Activated CD8-positive, alpha-beta memory T cell treated with anti-CD3 and anti-CD28 coated beads, Interleukin-2, amount 10 ng/mL, durations not matched to agents 7 days and 5 days (primary cell): ENCODE results near the gene ACTN4. TPM values are rescaled to one million over a fixed set of nuclear protein-coding genes. Genes with fewer than 3 reads are reported as not detected.
"Not testable (repeated sequence)": the region's sequence is repeated elsewhere in the genome, so short reads cannot be mapped to it uniquely, and the experiment has no call there.

Source experiments
- ATAC-seq: fragments of 150-1000 bp; cut with Tn5 transposase; one replicate; pipeline ENCODE4 v1.10.0; 2021; ENCODE audit warnings: moderate library complexity
- CTCF ChIA-PET: fragments of 350-600 bp; sonication (Branson Sonifier 250); formaldehyde crosslinking; loops from one replicate; lab custom pipeline; 2021; ENCODE audit warnings: antibody characterized with exemption; lab: Charles Lee
- DNase-seq: peaks from one replicate; pipeline ENCODE4 v3.0.0-alpha.2; 2020
- H3K27ac Mint-ChIP-seq: one replicate; pipeline ENCODE4 v1.8.0; 2021; ENCODE audit warnings: mild to moderate bottlenecking, mixed read lengths
- H3K27me3 Mint-ChIP-seq: one replicate; pipeline ENCODE4 v1.8.0; 2021; ENCODE audit warnings: mixed read lengths
- H3K36me3 Mint-ChIP-seq: one replicate; pipeline ENCODE4 v1.8.0; 2021; ENCODE audit warnings: mild to moderate bottlenecking, mixed read lengths
- H3K4me1 Mint-ChIP-seq: one replicate; pipeline ENCODE4 v1.8.0; 2021; ENCODE audit warnings: mixed read lengths
- H3K4me3 Mint-ChIP-seq: one replicate; pipeline ENCODE4 v1.8.0; 2021; ENCODE audit warnings: mild to moderate bottlenecking, moderate library complexity, mixed read lengths
- H3K9me3 Mint-ChIP-seq: one replicate; pipeline ENCODE4 v1.8.0; 2022; ENCODE audit warnings: low read depth, mixed read lengths
- total RNA-seq, 2 experiments: library from RNA; stranded (reverse); gene quantifications; one replicate each; pipeline ENCODE4 v1.2.3, GENCODE V29; 2021

ACTN4 gene
- total RNA-seq, 2 experiments from 2014 or later = 413 to 433 TPM

- Mint-ChIP-seq H3K4me1 (peaks cover 15% of the 10 kb centered on the region), H3K27ac (no peak overlapping the region), H3K9me3 (no peaks in the 10 kb centered on the region), H3K36me3 (no peaks in the 10 kb centered on the region), H3K4me3 (no peak overlapping the region), H3K27me3 (peaks cover under 1% of the 10 kb centered on the region)
- CTCF ChIA-PET = interaction anchor here (1.0 kb wide), 1 partner anchor 145 kb away, joined by 3 read pairs; no protein-coding TSS in a partner anchor
- DNase-seq (no peak), ATAC-seq (no peak)
Measured at GRCh38 chr19:38742906-38743305, 95.5 kb downstream of the ACTN4 start.

DNA sequence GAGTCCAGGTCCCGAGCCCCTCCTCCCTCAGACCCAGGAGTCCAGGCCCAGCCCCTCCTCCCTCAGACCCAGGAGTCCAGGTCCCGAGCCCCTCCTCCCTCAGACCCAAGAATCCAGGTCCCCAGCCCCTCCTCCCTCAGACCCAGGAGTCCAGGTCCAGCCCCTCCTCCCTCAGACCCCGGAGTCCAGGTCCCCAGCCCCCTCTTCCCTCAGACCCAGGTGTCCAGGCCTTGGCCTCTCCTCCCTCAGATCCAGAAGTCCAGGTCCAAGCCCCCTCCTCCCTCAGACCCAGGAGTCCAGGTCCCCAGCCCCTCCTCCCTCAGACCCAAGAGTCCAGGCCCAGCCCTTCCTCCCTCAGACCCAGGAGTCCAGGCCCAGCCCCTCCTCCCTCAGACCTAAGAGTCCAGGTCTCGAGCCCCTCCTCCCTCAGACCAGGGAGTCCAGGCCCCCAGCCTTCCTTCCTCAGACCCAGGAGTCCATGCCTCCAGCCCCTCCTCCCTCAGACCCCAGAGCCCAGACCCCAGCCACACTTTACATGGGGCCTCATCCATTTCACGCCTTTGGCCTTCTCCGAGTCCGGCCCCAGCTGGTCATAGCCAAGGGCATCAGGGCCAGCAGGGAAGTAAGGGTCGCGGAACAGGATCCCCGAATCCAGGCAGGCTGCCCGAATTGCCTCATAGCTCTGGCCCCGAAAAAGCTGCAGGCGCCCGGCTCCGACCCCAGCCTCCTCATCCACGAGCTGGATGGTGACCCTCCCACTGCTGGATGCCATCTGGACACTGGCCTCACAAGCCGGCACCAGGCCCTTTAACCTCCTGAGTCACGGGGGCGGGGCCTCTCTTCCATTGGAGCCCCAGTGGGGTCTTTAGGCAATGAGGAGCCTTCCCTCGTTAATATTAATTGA, 96.2 kb downstream of the ACTN4 start:
- no peak for ATAC-seq
- peaks cover 12% of the 10 kb centered on the region for H3K4me1 Mint-ChIP-seq
- CTCF ChIA-PET = no interaction called here
- H3K9me3 Mint-ChIP-seq = no peaks in the 10 kb centered on the region
- peaks cover 2% of the 10 kb centered on the region for H3K27me3 Mint-ChIP-seq
- H3K36me3 Mint-ChIP-seq = no peaks in the 10 kb centered on the region
- no peak overlapping the region for H3K4me3 Mint-ChIP-seq
- no peak overlapping the region for H3K27ac Mint-ChIP-seq
- DNase-seq = no peak

- H3K27ac Mint-ChIP-seq = no peak within 1 kb of the TSS
- CTCF ChIA-PET = no interaction called here
- H3K4me1 Mint-ChIP-seq = peaks cover 7% of the 10 kb centered on the region
- no peak for ATAC-seq
- no peaks in the 10 kb centered on the region for H3K36me3 Mint-ChIP-seq
- no peaks in the 10 kb centered on the region for H3K9me3 Mint-ChIP-seq
- H3K27me3 Mint-ChIP-seq = peaks cover 2% of the 10 kb centered on the region
- no peak for DNase-seq
- H3K4me3 Mint-ChIP-seq = no peak within 1 kb of the TSS
Measured at GRCh38 chr19:38744298-38744681, 96.8 kb downstream of the ACTN4 start, which contains the start of gene CAPN12. TSS of gene CAPN12 (minus strand) at chr19:38744474. CDS start at chr19:38744165, 309 bp downstream.

DNA sequence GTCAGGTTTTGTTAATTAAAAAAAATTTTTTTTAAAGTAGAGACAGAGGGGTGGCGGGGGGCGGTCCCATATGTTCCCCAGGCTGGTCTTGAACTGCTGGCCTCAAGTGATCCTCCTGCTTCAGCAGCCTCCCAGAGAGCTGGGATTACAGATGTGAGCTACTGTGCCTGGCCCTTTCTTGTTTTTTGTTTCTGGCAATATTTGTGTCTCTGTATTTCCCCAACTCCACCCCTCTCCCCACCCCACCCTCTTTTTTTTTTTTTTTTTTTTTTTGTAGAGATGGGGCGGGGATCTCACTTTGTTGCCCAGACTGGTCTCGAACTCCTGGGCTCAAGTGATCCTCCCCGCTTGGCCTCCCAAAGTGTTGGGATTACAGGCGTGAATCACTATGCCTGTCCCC, 97.4 kb downstream of the ACTN4 start:
- no peak overlapping the region for H3K4me3 Mint-ChIP-seq
- H3K9me3 Mint-ChIP-seq = no peaks in the 10 kb centered on the region
- H3K36me3 Mint-ChIP-seq = no peaks in the 10 kb centered on the region
- DNase-seq (no peak), ATAC-seq (no peak)
- CTCF ChIA-PET = no interaction called here
- peaks cover 1% of the 10 kb centered on the region for H3K4me1 Mint-ChIP-seq
- peaks cover 2% of the 10 kb centered on the region for H3K27me3 Mint-ChIP-seq
- no peak overlapping the region for H3K27ac Mint-ChIP-seq

DNA sequence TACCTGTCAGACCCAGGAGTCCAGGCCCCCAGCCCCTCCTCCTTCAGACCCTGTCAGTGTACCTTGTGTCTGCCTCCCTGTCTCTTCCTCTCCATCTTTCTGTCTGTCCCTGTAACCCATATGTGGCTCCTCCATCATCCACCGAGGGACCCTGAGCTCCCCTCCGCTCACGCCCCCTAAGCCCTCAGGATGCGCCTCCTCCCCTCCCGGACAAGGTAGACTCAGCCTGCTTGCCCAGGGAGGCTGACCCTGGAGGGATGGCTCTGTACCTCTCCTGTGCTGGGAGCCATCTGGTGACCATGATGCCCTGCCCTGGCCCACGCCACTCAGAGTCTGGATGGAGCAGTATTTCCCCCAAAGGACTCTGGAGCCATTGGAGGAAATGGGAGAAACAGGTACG, 97.9 kb downstream of the ACTN4 start:
- DNase-seq (no peak), ATAC-seq (no peak)
- Mint-ChIP-seq H3K36me3 (no peaks in the 10 kb centered on the region), H3K27me3 (peaks cover 6% of the 10 kb centered on the region), H3K4me3 (no peak overlapping the region), H3K27ac (no peak overlapping the region), H3K4me1 (no peaks in the 10 kb centered on the region), H3K9me3 (no peaks in the 10 kb centered on the region)
- CTCF ChIA-PET = no interaction called here

DNA sequence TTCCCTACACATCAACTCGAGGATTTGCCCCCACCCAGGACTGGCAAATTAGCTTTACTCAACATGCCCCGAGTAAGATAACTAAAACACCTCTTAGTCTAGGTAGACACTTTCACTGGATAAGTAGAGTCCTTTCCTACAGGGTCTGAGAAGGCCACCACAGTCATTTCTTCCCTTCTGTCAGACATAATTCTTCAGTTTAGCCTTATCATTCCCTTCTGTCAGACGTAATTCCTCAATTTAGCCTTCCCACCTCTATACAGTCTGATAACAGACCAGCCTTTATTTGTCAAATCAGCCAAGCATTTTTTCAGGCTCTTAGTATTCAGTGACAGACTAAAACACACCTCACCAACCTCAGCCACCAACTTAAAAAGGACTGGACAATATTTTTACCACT, 106.3 kb downstream of the ACTN4 start:
- CTCF ChIA-PET, ATAC-seq: not testable (repeated sequence)

DNA sequence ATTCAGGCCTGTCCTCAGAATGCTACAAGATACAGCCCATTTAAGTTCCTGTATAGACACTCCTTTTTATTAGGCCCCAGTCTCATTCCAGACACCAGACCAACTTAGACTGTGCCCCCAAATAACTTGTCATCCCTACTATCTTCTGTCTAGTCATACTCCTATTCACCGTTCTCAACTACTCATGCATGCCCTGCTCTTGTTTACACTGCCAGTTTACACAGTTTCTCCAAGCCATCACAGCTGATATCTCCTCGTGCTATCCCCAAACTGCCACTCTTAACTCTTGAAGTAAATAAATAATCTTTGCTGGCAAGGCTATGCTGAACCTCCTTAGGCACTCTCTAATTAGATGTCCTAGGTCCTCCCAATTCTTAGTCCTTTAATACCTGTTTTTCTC, 106.7 kb downstream of the ACTN4 start:
- H3K4me1 Mint-ChIP-seq, H3K36me3 Mint-ChIP-seq, CTCF ChIA-PET, ATAC-seq, DNase-seq, H3K27ac Mint-ChIP-seq, H3K4me3 Mint-ChIP-seq, H3K9me3 Mint-ChIP-seq: not testable (repeated sequence)
- peaks cover 18% of the 10 kb centered on the region for H3K27me3 Mint-ChIP-seq

More for the DNA sequence above, 106.3 kb downstream of the ACTN4 start:
- not testable (repeated sequence) for H3K36me3 Mint-ChIP-seq, H3K9me3 Mint-ChIP-seq, H3K4me3 Mint-ChIP-seq, H3K4me1 Mint-ChIP-seq, DNase-seq, H3K27ac Mint-ChIP-seq
- peaks cover 18% of the 10 kb centered on the region for H3K27me3 Mint-ChIP-seq

- no peak overlapping the region for H3K27ac Mint-ChIP-seq
- CTCF ChIA-PET = no interaction called here
- ATAC-seq = no peak
- DNase-seq = no peak
- no peaks in the 10 kb centered on the region for H3K36me3 Mint-ChIP-seq
- H3K4me3 Mint-ChIP-seq = no peak overlapping the region
- H3K4me1 Mint-ChIP-seq = no peaks in the 10 kb centered on the region
- peaks cover 3% of the 10 kb centered on the region for H3K27me3 Mint-ChIP-seq
- no peaks in the 10 kb centered on the region for H3K9me3 Mint-ChIP-seq
Measured at GRCh38 chr19:38759590-38760003, 112.1 kb downstream of the ACTN4 start.

GRCh38 chr19:38760805-38761517, 113.5 kb downstream of the ACTN4 start:
- H3K4me3 Mint-ChIP-seq, DNase-seq, H3K27ac Mint-ChIP-seq, ATAC-seq, H3K4me1 Mint-ChIP-seq, H3K9me3 Mint-ChIP-seq, H3K27me3 Mint-ChIP-seq, H3K36me3 Mint-ChIP-seq: not testable (repeated sequence)
- CTCF ChIA-PET = interaction anchor here (0.7 to 1.4 kb wide), 5 partner anchors 9 to 269 kb away, joined by 3 to 4 read pairs (median 3); partner anchors contain the start of genes MRPS12 and SARS2

GRCh38 chr19:38761884-38762389, 114.5 kb downstream of the ACTN4 start:
- CTCF ChIA-PET = interaction anchor here (0.7 to 1.4 kb wide), 3 partner anchors 74 to 268 kb away, joined by 3 read pairs; no protein-coding TSS in a partner anchor
- H3K9me3 Mint-ChIP-seq = not testable (repeated sequence)

DNA sequence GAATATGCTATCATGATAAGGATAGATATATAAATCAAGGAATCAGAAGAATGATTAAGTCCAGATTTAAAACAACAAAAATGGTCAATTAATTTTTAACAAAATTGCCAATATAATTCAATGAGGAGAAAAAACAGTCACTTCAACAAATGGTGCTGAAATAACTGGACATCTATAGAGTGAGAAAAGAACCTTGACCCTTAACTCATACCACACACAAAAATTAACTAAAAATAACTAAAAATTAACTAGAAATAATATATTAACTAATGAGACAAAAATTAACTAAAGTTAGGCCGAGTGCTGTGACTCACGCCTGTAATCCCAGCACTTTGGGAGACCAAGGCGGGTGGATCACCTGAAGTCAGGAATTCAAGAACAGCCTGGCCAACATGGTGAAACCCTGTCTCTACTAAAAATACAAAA, 116.4 kb downstream of the ACTN4 start:
- no peaks in the 10 kb centered on the region for H3K36me3 Mint-ChIP-seq
- H3K4me3 Mint-ChIP-seq = no peak overlapping the region
- H3K4me1 Mint-ChIP-seq = peaks cover 2% of the 10 kb centered on the region
- H3K27ac Mint-ChIP-seq = no peak overlapping the region
- ATAC-seq (no peak), DNase-seq (no peak)
- CTCF ChIA-PET = interaction anchor here (0.5 kb wide), 1 partner anchor 356 kb away, joined by 3 read pairs; no protein-coding TSS in a partner anchor
- H3K9me3 Mint-ChIP-seq = no peaks in the 10 kb centered on the region
- no peaks in the 10 kb centered on the region for H3K27me3 Mint-ChIP-seq

More at GRCh38 chr19:38761884-38762389, 114.5 kb downstream of the ACTN4 start:
- not testable (repeated sequence) for H3K4me3 Mint-ChIP-seq, H3K27ac Mint-ChIP-seq, H3K4me1 Mint-ChIP-seq, H3K36me3 Mint-ChIP-seq, ATAC-seq, H3K27me3 Mint-ChIP-seq, DNase-seq

DNA sequence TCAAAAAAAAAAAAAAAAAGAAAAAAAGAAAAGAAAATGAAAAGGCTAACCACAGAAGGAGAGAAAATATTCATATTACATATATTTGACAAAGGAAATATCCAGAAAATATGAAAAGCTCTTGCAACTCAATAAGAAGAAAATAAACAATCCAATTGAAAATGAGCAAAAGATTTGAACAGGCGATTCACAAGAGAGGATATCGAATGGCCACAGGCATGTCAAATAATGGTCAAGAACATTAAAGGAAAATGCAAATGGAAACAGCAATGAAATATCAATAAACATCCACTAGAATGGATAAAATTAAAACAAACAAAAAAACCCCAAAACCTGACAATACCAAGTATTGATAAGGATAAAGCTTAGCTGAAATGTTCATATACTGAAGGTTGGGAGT, 117.8 kb downstream of the ACTN4 start:
- CTCF ChIA-PET = no interaction called here
- Mint-ChIP-seq H3K4me1 (peaks cover 8% of the 10 kb centered on the region), H3K27ac (no peak overlapping the region), H3K4me3 (no peak overlapping the region), H3K9me3 (no peaks in the 10 kb centered on the region), H3K27me3 (no peaks in the 10 kb centered on the region), H3K36me3 (no peaks in the 10 kb centered on the region)
- DNase-seq = no peak
- ATAC-seq = no peak

GRCh38 chr19:38766276-38767047, 119.0 kb downstream of the ACTN4 start:
- ATAC-seq = no peak
- Mint-ChIP-seq H3K4me3 (no peak overlapping the region), H3K27ac (no peak overlapping the region), H3K27me3 (no peaks in the 10 kb centered on the region), H3K36me3 (no peaks in the 10 kb centered on the region), H3K4me1 (peaks cover 8% of the 10 kb centered on the region), H3K9me3 (no peaks in the 10 kb centered on the region)
- DNase-seq = no peak
- CTCF ChIA-PET = no interaction called here
